GM12878 (cell line): ENCODE results near the gene SP100.

Source experiments
- CBX3 ChIP-seq: fragments of 200-600 bp; sonication (generic); IDR thresholded peaks from 2 replicates; pipeline ENCODE4 v1.6.1; 2016; ENCODE audit warnings: low read depth, borderline replicate concordance
- GABPA ChIP-seq: IDR thresholded peaks from 2 replicates; pipeline ENCODE4 v1.6.1; 2014; ENCODE audit warnings: antibody characterized with exemption, low read depth, mild to moderate bottlenecking, inconsistent platforms
- JUNB ChIP-seq: IDR thresholded peaks from 2 replicates; pipeline ENCODE4 v1.6.1; 2016; ENCODE audit warnings: antibody characterized with exemption, mild to moderate bottlenecking
- NR2C1 ChIP-seq: fragments of 450-650 bp; IDR thresholded peaks from 2 replicates; pipeline ENCODE4 v1.6.1; 2017; ENCODE audit warnings: antibody characterized with exemption, mild to moderate bottlenecking, moderate library complexity
- NR2C2 ChIP-seq: IDR thresholded peaks from 2 replicates; pipeline ENCODE4 v1.6.1; 2011; ENCODE audit warnings: borderline replicate concordance, low read depth; ENCODE audit not compliant: control insufficient read depth, insufficient read length
- POLR2A ChIP-seq: IDR thresholded peaks from 2 replicates; pipeline ENCODE4 v1.6.1; 2011; ENCODE audit warnings: low read depth, mild to moderate bottlenecking, low read length
- POLR2AphosphoS2 ChIP-seq: IDR thresholded peaks from 2 replicates; pipeline ENCODE4 v1.6.1; 2011; ENCODE audit warnings: low read depth, mild to moderate bottlenecking, low read length, improper control_type of control experiment, moderate library complexity
- SIN3A ChIP-seq: IDR thresholded peaks from 2 replicates; pipeline ENCODE4 v1.6.1; 2012; ENCODE audit warnings: low read depth, low read length, improper control_type of control experiment
- TF ChIP-seq, protein P1 (sequence below): fragments of 450-650 bp; IDR thresholded peaks from 2 replicates; pipeline ENCODE4 v1.6.1; 2017; ENCODE audit warnings: mild to moderate bottlenecking, low read depth, inconsistent platforms; ENCODE audit not compliant: poor library complexity, severe bottlenecking
- TF ChIP-seq, protein P2 (sequence below): IDR thresholded peaks from 2 replicates; pipeline ENCODE4 v1.6.1; 2012; ENCODE audit warnings: low read length, inconsistent platforms

DNA sequence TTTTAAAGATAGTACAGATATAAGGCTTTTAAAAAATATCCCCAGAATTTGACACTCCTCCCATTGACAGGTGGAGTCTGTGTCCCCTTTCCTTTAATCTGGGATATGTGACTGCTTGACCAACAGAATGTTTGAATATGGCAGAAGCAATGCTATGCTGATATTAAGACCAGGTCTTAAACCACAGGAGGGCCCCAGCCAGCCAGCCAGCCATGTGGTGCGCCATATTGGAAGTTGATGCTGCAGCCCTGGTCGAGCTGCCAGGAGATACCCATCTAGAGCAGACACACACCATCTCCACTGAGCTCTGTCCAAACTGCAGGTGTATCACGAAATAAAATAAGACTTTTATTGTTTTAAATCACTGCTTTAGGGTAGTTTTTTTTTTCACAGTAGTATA, 174.3 kb downstream of the SP100 start:
- no peak for TF ChIP-seq GABPA
- TF ChIP-seq SIN3A = no peak
- TF ChIP-seq NR2C2 = no peak
- no peak for TF ChIP-seq CBX3
- TF ChIP-seq JUNB = no peak
- TF ChIP-seq POLR2A = no peak
- no peak for TF ChIP-seq NR2C1
- no peak for TF ChIP-seq POLR2AphosphoS2
- TF ChIP-seq, protein P1, sequence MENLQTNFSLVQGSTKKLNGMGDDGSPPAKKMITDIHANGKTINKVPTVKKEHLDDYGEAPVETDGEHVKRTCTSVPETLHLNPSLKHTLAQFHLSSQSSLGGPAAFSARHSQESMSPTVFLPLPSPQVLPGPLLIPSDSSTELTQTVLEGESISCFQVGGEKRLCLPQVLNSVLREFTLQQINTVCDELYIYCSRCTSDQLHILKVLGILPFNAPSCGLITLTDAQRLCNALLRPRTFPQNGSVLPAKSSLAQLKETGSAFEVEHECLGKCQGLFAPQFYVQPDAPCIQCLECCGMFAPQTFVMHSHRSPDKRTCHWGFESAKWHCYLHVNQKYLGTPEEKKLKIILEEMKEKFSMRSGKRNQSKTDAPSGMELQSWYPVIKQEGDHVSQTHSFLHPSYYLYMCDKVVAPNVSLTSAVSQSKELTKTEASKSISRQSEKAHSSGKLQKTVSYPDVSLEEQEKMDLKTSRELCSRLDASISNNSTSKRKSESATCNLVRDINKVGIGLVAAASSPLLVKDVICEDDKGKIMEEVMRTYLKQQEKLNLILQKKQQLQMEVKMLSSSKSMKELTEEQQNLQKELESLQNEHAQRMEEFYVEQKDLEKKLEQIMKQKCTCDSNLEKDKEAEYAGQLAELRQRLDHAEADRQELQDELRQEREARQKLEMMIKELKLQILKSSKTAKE = no peak
- TF ChIP-seq, protein P2, sequence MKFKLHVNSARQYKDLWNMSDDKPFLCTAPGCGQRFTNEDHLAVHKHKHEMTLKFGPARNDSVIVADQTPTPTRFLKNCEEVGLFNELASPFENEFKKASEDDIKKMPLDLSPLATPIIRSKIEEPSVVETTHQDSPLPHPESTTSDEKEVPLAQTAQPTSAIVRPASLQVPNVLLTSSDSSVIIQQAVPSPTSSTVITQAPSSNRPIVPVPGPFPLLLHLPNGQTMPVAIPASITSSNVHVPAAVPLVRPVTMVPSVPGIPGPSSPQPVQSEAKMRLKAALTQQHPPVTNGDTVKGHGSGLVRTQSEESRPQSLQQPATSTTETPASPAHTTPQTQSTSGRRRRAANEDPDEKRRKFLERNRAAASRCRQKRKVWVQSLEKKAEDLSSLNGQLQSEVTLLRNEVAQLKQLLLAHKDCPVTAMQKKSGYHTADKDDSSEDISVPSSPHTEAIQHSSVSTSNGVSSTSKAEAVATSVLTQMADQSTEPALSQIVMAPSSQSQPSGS = no peak
